Measurements from ENCODE around the gene EFNA1.
A peak's percentile ranks its signal among the peaks of the same experiment; 100 is the strongest.

Gene EFNA1

DNA sequence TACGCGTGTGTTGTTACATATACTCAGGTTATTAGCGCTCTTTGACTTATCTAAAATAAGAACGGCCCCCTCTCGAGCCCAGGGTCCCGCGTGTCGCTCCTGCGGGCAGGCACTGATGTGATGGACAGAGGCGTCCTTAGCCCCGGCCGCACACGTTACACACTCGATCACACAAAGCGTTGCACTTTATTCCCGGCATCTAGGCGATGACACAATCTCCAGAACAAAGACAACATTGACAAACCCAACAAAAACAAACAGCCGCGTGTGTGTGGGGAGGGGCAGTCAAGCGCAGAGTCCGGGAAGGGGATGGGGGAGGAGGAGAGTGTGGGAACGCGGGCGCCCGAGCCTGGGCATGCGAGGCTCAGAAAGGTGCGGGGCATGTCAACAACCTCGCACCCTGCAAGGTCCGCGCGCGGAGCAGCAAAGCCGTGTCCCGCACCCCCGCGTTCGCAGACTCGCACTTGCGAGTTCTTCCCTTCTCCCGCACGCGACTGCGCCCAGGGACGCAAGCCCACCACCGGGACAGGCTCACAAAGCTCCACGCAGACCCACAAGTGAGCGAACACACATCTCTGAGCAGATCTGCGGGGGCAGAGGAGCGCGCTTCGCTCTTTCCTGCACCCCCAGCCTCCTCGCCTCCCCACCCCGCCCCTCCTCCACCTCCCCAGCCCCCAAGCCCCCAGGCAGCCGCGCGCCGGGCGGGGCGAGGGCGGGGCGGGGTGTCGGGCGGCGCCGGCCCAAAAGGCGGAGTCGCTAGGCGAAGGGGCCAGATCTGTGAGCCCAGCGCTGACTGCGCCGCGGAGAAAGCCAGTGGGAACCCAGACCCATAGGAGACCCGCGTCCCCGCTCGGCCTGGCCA is at the start of gene EFNA1:
EFNA1 (plus strand) TSS at position 772 of the 862 bp plus-strand sequence. CDS start 102 bp downstream, outside the sequence.
- Mint-ChIP-seq H3K36me3 (no peaks in the 10 kb centered on the region), H3K4me3 (peak within 1 kb of the TSS; percentile 90), H3K27me3 (no peaks in the 10 kb centered on the region), H3K27ac (peak within 1 kb of the TSS; percentile 58), H3K4me1 (ENCODE audit: low read depth) (peaks cover 33% of the 10 kb centered on the region), H3K9me3 (ENCODE audit: low read depth) (no peaks in the 10 kb centered on the region)

GRCh38 chr1:155078469-155079209 is 49.0 kb upstream of the EFNA1 start, which contains the start of gene EFNA3:
Gene EFNA3, plus strand, starts transcription at chr1:155078837. Its CDS starts 105 bp downstream, at chr1:155078942.
- H3K9me3 Mint-ChIP-seq (ENCODE audit: low read depth) = no peaks in the 10 kb centered on the region
- peaks cover 31% of the 10 kb centered on the region for H3K4me1 Mint-ChIP-seq (ENCODE audit: low read depth)
- no peaks in the 10 kb centered on the region for H3K36me3 Mint-ChIP-seq
- H3K27me3 Mint-ChIP-seq = peaks cover 14% of the 10 kb centered on the region
- H3K27ac Mint-ChIP-seq = peak within 1 kb of the TSS; percentile 76
- H3K4me3 Mint-ChIP-seq = peak within 1 kb of the TSS; percentile 87

GRCh38 chr1:155079210-155079486 is 48.5 kb upstream of the EFNA1 start:
- Mint-ChIP-seq H3K4me3 (peak overlapping the region; percentile 87), H3K27ac (no peak overlapping the region), H3K9me3 (ENCODE audit: low read depth) (no peaks in the 10 kb centered on the region), H3K27me3 (peaks cover 19% of the 10 kb centered on the region), H3K4me1 (ENCODE audit: low read depth) (peaks cover 32% of the 10 kb centered on the region), H3K36me3 (no peaks in the 10 kb centered on the region)

GRCh38 chr1:155079487-155080311 is 48.0 kb upstream of the EFNA1 start:
- Mint-ChIP-seq H3K27me3 (peaks cover 19% of the 10 kb centered on the region), H3K36me3 (no peaks in the 10 kb centered on the region), H3K4me1 (ENCODE audit: low read depth) (peaks cover 36% of the 10 kb centered on the region), H3K9me3 (ENCODE audit: low read depth) (no peaks in the 10 kb centered on the region), H3K27ac (peak overlapping the region; percentile 76), H3K4me3 (peak overlapping the region; percentile 87)

DNA sequence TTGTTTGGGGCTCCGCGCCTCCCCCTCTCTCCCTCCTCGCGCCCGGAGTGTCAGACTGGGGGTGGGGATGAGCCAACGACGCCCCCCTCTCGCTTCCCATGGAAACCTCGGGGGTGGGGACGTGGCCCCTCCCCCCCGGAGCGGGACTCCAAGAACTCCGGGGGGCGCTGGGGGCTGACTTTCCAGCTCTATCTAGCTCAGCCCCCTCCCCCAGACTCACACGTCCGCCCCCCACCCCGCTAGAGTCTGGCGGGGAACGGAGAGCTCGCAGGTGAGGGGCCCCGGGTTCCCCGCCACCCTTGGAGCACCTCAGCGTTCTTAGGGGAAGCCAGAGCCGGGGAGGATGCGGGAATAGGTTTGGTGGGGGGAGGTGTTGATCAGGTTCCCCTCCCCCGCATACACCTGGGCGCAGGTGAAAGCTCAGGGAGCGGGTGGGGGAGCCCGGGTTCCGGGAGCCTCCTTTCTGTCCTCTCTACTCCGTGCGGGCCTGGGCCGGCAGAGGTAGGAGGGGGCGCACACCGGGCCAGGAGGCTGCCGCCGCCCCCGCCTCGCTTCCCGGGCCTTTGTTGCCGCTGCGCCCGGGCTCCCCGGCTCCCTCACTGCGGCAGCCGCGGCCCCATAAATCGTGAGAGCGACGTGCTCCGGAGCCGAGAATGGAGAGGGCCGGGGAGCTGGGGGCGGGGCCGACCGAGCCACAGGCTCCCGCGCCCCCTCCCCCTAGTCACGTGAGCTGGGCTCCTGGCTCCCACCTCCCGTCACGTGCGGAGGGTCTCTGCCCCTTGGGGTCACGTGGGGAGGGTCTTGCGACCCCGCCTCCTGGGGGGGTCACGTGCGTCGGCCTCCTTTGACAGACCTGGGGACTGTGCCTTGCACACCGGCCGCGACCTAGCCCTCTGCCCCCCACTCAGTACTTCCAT is 47.1 kb upstream of the EFNA1 start:
- Mint-ChIP-seq H3K27ac (no peak overlapping the region), H3K9me3 (ENCODE audit: low read depth) (no peaks in the 10 kb centered on the region), H3K4me3 (peak overlapping the region; percentile 84), H3K4me1 (ENCODE audit: low read depth) (peaks cover 40% of the 10 kb centered on the region), H3K27me3 (peaks cover 19% of the 10 kb centered on the region), H3K36me3 (no peaks in the 10 kb centered on the region)

DNA sequence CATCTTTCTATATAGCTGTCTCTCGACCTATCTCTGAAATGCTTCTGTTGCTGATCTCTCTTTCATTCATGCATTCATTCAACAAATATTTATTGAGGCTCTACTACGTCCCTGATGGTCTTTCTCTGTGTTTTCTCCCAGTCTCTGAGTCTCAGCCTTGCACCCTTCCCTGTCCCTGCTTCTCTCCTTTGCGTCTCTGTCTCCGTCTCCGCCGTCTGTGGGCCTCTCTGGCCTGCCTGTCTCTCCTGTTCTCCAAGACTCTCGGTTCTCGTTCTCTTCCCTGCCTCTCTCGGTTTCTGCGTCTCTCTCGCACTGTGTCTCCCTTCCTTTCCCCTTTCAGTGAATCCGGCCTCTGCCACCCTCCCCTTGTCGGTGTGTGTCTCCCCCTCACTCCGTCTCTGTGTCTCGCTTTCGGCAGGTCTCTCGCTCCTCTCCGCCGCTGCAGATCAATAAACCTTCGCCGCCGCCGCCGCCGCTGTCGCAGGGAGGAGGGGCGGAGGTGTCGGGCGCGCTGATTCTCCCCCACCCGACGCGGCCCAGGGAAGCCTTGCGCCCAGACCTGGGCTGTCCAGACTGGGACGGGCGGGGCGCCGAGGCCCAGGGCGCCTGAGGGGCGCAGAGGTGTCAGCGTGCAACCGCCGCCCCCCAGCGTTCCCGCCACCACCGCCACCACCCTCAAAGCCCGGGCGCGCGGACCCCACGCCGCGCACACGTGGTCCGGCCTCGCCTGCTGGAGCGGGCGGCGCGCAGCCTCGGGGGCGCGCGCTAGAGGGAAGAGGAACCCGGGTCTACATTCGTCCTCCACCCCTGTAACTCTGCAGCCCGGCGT is 46.0 kb upstream of the EFNA1 start:
- Mint-ChIP-seq H3K4me1 (ENCODE audit: low read depth) (peaks cover 45% of the 10 kb centered on the region), H3K27me3 (peaks cover 19% of the 10 kb centered on the region)

GRCh38 chr1:155082301-155083051 is 45.2 kb upstream of the EFNA1 start:
- Mint-ChIP-seq H3K4me1 (ENCODE audit: low read depth) (peaks cover 45% of the 10 kb centered on the region), H3K27ac (no peak overlapping the region), H3K36me3 (no peaks in the 10 kb centered on the region), H3K4me3 (peak overlapping the region; percentile 59), H3K27me3 (peaks cover 19% of the 10 kb centered on the region), H3K9me3 (ENCODE audit: low read depth) (no peaks in the 10 kb centered on the region)

More for the DNA sequence above, 46.0 kb upstream of the EFNA1 start:
- H3K36me3 Mint-ChIP-seq = no peaks in the 10 kb centered on the region
- H3K27ac Mint-ChIP-seq = peak overlapping the region; percentile 7
- H3K9me3 Mint-ChIP-seq (ENCODE audit: low read depth) = no peaks in the 10 kb centered on the region
- H3K4me3 Mint-ChIP-seq = peak overlapping the region; percentile 84

DNA sequence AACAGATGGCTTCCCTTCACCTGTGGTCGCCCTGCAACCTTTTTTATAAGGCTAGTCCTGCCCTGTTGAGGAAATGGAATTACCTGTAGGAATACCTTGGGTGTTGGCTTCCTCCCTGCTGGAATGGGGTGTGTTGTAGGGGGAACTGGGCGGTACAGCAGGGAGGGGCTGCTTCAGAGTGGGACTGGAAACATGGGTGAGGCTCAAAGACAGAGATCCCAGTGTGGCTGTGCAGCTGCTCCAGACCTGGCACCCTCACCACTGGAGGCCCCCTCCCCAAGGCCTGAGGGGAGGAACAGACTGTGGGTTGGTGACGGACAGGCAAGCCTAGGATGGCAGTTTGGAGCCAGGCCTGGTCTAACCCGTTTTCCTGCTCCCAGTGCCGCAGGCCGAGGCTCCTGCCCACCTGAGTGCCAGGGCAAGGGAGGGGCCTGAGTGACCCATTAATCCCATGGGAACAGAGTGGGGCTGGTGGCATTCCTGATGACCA is 44.6 kb upstream of the EFNA1 start:
- no peak overlapping the region for H3K4me3 Mint-ChIP-seq
- no peaks in the 10 kb centered on the region for H3K9me3 Mint-ChIP-seq (ENCODE audit: low read depth)
- H3K4me1 Mint-ChIP-seq (ENCODE audit: low read depth) = peaks cover 45% of the 10 kb centered on the region
- H3K36me3 Mint-ChIP-seq = no peaks in the 10 kb centered on the region
- H3K27me3 Mint-ChIP-seq = peaks cover 19% of the 10 kb centered on the region
- H3K27ac Mint-ChIP-seq = no peak overlapping the region

GRCh38 chr1:155083865-155084721 is 43.6 kb upstream of the EFNA1 start:
- peaks cover 44% of the 10 kb centered on the region for H3K4me1 Mint-ChIP-seq (ENCODE audit: low read depth)
- H3K9me3 Mint-ChIP-seq (ENCODE audit: low read depth) = no peaks in the 10 kb centered on the region
- no peaks in the 10 kb centered on the region for H3K36me3 Mint-ChIP-seq
- peak overlapping the region; percentile 96 for H3K4me3 Mint-ChIP-seq
- H3K27ac Mint-ChIP-seq = no peak overlapping the region
- peaks cover 20% of the 10 kb centered on the region for H3K27me3 Mint-ChIP-seq

DNA sequence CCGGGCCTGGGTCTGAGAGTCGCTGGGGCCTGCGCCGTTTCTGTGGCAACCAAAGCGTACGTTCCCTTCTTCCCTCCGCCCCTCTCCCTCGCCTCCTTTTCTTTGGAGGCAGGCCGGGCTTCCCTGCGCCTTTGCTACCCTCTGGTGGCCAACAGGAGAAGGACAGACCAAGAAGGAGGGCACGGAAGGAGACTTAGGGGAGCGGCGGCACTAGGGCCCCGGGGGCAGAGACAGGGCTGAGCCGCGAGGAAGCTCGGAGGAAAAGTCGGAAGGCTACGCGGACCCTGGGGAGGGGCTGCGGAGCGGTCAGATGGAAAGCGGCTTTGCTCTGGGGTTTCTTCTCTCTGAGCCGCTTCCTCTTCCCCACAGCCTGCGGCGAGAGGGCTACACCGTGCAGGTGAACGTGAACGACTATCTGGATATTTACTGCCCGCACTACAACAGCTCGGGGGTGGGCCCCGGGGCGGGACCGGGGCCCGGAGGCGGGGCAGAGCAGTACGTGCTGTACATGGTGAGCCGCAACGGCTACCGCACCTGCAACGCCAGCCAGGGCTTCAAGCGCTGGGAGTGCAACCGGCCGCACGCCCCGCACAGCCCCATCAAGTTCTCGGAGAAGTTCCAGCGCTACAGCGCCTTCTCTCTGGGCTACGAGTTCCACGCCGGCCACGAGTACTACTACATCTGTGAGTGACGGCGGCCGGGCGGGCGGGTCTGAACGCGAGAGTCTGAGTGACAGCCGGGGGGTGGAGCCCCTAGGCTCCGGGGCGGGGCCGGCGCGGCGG is 42.8 kb upstream of the EFNA1 start:
- Mint-ChIP-seq H3K27ac (peak overlapping the region; percentile 93), H3K4me1 (ENCODE audit: low read depth) (peaks cover 38% of the 10 kb centered on the region), H3K36me3 (no peaks in the 10 kb centered on the region), H3K4me3 (peak overlapping the region; percentile 96), H3K9me3 (ENCODE audit: low read depth) (no peaks in the 10 kb centered on the region), H3K27me3 (peaks cover 17% of the 10 kb centered on the region)

GRCh38 chr1:155085504-155086127 is 42.1 kb upstream of the EFNA1 start:
- peaks cover 17% of the 10 kb centered on the region for H3K27me3 Mint-ChIP-seq
- H3K27ac Mint-ChIP-seq = peak overlapping the region; percentile 93
- no peaks in the 10 kb centered on the region for H3K9me3 Mint-ChIP-seq (ENCODE audit: low read depth)
- H3K4me1 Mint-ChIP-seq (ENCODE audit: low read depth) = peaks cover 38% of the 10 kb centered on the region
- H3K36me3 Mint-ChIP-seq = no peaks in the 10 kb centered on the region
- H3K4me3 Mint-ChIP-seq = peak overlapping the region; percentile 96
